ENCODE measurements around the gene PHLDA3. TPM values are rescaled to one million over a fixed set of nuclear protein-coding genes. Genes with fewer than 3 reads are reported as not detected.

PHLDA3 gene
- polyA plus RNA-seq, 1 donor from 2014 or later: 35.1 TPM

DNA sequence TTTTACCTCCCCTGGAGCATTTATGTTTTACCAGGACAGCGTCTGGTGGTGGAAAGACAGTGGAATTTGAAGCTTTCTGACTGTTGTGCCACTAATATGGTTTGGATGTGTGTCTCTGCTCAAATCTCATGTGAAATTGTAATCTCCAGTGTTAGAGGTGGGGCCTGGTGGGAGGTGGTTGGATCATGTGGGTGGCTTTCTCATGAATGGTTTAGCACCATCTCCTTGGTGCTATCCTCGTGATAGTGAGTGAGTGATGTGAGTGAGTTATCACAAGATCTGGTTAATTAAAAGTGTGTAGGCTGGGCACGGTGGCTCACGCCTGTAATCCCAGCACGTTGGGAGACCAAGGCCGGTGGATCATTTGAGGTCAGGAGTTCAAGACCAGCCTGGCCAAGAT is 23.7 kb downstream of the PHLDA3 start (continued):
- no peak for TF ChIP-seq POLR2AphosphoS5 (IDR thresholded peaks at IDR 0.05)
- TF ChIP-seq RAD21 (conservative IDR thresholded peaks at IDR 0.05): no peak
- no peak for TF ChIP-seq TAF1 (IDR thresholded peaks at IDR 0.05; ENCODE audit: low read depth)
- TF ChIP-seq SMC3 (conservative IDR thresholded peaks at IDR 0.05; ENCODE audit: poor library complexity): no peak

DNA sequence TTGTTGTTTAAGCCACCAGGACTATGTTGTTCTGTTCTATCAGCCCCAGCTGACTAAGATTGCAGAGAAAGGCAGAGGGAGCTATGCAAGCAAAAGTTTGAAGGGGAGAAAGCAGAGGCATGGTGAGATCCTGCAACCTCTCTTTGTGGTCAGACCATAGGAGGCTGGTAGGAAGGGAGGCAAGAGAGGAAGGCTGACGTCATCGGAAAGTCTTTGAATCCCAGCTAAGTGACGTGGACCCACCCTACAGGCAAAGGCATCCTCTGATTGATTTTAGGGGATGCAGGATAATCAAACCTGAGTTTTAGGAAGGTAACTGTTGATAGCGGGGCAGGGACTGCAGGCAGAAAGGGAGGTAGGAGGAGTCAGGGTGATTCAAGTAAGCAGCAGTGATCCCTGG is 24.2 kb downstream of the PHLDA3 start:
- H3K27ac ChIP-seq (ENCODE audit: low read length): no peak overlapping the region
- H3K9me2 ChIP-seq (ENCODE audit: insufficient read depth, low read length): no peaks in the 10 kb centered on the region
- H4K20me1 ChIP-seq (ENCODE audit: insufficient read depth): no peaks in the 10 kb centered on the region
- H3K27me3 ChIP-seq (ENCODE audit: insufficient read depth, low read depth, low read length): no peaks in the 10 kb centered on the region
- no peak overlapping the region for H3K4me2 ChIP-seq (ENCODE audit: low read length)
- no peak overlapping the region for H2AFZ ChIP-seq (ENCODE audit: low read depth, low read length)
- no peaks in the 10 kb centered on the region for H3K9me3 ChIP-seq (ENCODE audit: low read length)
- H3K9ac ChIP-seq (ENCODE audit: low read length): no peak overlapping the region
- H3K79me2 ChIP-seq (replicated peaks; ENCODE audit: insufficient read depth, low read length): no peaks in the 10 kb centered on the region
- TF ChIP-seq TAF1 (IDR thresholded peaks at IDR 0.05; ENCODE audit: low read depth) (no peak), SMC3 (conservative IDR thresholded peaks at IDR 0.05; ENCODE audit: poor library complexity) (no peak), MXI1 (conservative IDR thresholded peaks at IDR 0.05; ENCODE audit: poor library complexity, severe bottlenecking) (no peak), POLR2AphosphoS5 (IDR thresholded peaks at IDR 0.05) (no peak), EP300 (conservative IDR thresholded peaks at IDR 0.05; ENCODE audit: poor library complexity, severe bottlenecking) (no peak), EZH2 (IDR thresholded peaks at IDR 0.05; ENCODE audit: borderline replicate concordance, insufficient read depth, low read length, poor library complexity, severe bottlenecking) (no peak), RAD21 (conservative IDR thresholded peaks at IDR 0.05) (no peak)
- TF ChIP-seq, protein P1, sequence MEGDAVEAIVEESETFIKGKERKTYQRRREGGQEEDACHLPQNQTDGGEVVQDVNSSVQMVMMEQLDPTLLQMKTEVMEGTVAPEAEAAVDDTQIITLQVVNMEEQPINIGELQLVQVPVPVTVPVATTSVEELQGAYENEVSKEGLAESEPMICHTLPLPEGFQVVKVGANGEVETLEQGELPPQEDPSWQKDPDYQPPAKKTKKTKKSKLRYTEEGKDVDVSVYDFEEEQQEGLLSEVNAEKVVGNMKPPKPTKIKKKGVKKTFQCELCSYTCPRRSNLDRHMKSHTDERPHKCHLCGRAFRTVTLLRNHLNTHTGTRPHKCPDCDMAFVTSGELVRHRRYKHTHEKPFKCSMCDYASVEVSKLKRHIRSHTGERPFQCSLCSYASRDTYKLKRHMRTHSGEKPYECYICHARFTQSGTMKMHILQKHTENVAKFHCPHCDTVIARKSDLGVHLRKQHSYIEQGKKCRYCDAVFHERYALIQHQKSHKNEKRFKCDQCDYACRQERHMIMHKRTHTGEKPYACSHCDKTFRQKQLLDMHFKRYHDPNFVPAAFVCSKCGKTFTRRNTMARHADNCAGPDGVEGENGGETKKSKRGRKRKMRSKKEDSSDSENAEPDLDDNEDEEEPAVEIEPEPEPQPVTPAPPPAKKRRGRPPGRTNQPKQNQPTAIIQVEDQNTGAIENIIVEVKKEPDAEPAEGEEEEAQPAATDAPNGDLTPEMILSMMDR (IDR thresholded peaks at IDR 0.05; ENCODE audit: poor library complexity, severe bottlenecking): no peak
- TF ChIP-seq, protein P2, sequence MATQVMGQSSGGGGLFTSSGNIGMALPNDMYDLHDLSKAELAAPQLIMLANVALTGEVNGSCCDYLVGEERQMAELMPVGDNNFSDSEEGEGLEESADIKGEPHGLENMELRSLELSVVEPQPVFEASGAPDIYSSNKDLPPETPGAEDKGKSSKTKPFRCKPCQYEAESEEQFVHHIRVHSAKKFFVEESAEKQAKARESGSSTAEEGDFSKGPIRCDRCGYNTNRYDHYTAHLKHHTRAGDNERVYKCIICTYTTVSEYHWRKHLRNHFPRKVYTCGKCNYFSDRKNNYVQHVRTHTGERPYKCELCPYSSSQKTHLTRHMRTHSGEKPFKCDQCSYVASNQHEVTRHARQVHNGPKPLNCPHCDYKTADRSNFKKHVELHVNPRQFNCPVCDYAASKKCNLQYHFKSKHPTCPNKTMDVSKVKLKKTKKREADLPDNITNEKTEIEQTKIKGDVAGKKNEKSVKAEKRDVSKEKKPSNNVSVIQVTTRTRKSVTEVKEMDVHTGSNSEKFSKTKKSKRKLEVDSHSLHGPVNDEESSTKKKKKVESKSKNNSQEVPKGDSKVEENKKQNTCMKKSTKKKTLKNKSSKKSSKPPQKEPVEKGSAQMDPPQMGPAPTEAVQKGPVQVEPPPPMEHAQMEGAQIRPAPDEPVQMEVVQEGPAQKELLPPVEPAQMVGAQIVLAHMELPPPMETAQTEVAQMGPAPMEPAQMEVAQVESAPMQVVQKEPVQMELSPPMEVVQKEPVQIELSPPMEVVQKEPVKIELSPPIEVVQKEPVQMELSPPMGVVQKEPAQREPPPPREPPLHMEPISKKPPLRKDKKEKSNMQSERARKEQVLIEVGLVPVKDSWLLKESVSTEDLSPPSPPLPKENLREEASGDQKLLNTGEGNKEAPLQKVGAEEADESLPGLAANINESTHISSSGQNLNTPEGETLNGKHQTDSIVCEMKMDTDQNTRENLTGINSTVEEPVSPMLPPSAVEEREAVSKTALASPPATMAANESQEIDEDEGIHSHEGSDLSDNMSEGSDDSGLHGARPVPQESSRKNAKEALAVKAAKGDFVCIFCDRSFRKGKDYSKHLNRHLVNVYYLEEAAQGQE (IDR thresholded peaks at IDR 0.05; ENCODE audit: borderline replicate concordance): no peak
- no peaks in the 10 kb centered on the region for H3K36me3 ChIP-seq (ENCODE audit: insufficient read depth, low read length)
- no peaks in the 10 kb centered on the region for H3F3A ChIP-seq (ENCODE audit: insufficient read depth, low read length, poor library complexity, severe bottlenecking)
- H3K4me3 ChIP-seq (ENCODE audit: low read length): no peak overlapping the region

DNA sequence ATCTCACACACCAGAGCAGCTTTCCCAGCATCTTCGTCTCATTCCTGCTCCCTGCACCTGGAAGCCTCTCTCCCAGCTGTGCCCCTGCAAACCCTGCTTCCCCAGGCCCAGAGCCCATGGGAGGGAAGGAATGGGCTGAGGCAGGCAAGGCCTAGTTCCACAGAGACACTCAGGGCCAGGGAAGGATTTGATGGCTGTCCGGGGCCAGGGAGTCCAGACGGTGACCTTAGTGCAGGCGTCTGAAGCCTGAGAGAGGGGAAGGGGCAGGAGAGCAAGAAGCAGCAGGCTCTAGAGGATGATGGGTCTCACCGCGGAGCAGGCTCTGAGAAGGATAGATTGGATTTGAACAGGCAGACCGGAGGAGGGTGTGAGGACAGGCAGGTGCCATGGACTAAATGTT is 25.2 kb downstream of the PHLDA3 start:
- Histone ChIP-seq H3F3A (ENCODE audit: insufficient read depth, low read length, poor library complexity, severe bottlenecking) (no peaks in the 10 kb centered on the region), H4K20me1 (ENCODE audit: insufficient read depth) (no peaks in the 10 kb centered on the region), H3K4me2 (ENCODE audit: low read length) (no peak overlapping the region), H3K9me3 (ENCODE audit: low read length) (no peaks in the 10 kb centered on the region), H3K27ac (ENCODE audit: low read length) (no peak overlapping the region), H3K27me3 (ENCODE audit: insufficient read depth, low read depth, low read length) (no peaks in the 10 kb centered on the region), H3K79me2 (replicated peaks; ENCODE audit: insufficient read depth, low read length) (no peaks in the 10 kb centered on the region), H3K9ac (ENCODE audit: low read length) (no peak overlapping the region), H2AFZ (ENCODE audit: low read depth, low read length) (no peak overlapping the region), H3K9me2 (ENCODE audit: insufficient read depth, low read length) (no peaks in the 10 kb centered on the region), H3K36me3 (ENCODE audit: insufficient read depth, low read length) (no peaks in the 10 kb centered on the region), H3K4me3 (ENCODE audit: low read length) (no peak overlapping the region)
- TF ChIP-seq EP300 (conservative IDR thresholded peaks at IDR 0.05; ENCODE audit: poor library complexity, severe bottlenecking): no peak
- no peak for TF ChIP-seq POLR2AphosphoS5 (IDR thresholded peaks at IDR 0.05)
- TF ChIP-seq TAF1 (IDR thresholded peaks at IDR 0.05; ENCODE audit: low read depth): no peak
- TF ChIP-seq, protein P1 (IDR thresholded peaks at IDR 0.05; ENCODE audit: poor library complexity, severe bottlenecking): no peak
- TF ChIP-seq EZH2 (IDR thresholded peaks at IDR 0.05; ENCODE audit: borderline replicate concordance, insufficient read depth, low read length, poor library complexity, severe bottlenecking): no peak
- TF ChIP-seq, protein P2 (IDR thresholded peaks at IDR 0.05; ENCODE audit: borderline replicate concordance): no peak
- no peak for TF ChIP-seq MXI1 (conservative IDR thresholded peaks at IDR 0.05; ENCODE audit: poor library complexity, severe bottlenecking)
- no peak for TF ChIP-seq SMC3 (conservative IDR thresholded peaks at IDR 0.05; ENCODE audit: poor library complexity)
- no peak for TF ChIP-seq RAD21 (conservative IDR thresholded peaks at IDR 0.05)
